GM18520 (cell line): ENCODE measurements around the gene GAS2.

Experiments
- ATAC-seq: cut with Tn5 transposase; IDR thresholded peaks from one replicate; pipeline ENCODE4 v1.9.1; 2021; ENCODE audit not compliant: unreplicated experiment

GAS2 gene

DNA sequence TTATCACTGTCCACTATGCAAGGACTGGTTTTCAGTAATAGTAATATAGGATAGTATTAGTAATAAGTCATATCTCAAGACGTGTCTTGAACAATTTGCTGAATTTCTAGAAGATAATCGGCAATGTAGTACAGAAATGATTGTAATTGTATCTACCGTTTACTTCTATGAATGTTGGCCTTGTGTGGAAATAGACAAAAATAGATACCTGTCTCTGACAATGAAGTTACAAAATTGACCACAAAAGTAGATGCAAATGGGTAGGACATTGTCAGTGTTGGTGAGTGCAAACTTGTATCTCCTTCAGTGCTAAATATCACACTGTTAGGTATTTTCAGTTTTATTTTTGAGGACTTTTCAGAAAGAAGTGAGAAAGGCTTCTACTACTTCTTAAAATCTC, 120.1 kb downstream of the GAS2 start:
- peak; percentile 91 for ATAC-seq

- ATAC-seq = no peak
Observed at GRCh38 chr11:22787055-22787454, 120.6 kb downstream of the GAS2 start.

DNA sequence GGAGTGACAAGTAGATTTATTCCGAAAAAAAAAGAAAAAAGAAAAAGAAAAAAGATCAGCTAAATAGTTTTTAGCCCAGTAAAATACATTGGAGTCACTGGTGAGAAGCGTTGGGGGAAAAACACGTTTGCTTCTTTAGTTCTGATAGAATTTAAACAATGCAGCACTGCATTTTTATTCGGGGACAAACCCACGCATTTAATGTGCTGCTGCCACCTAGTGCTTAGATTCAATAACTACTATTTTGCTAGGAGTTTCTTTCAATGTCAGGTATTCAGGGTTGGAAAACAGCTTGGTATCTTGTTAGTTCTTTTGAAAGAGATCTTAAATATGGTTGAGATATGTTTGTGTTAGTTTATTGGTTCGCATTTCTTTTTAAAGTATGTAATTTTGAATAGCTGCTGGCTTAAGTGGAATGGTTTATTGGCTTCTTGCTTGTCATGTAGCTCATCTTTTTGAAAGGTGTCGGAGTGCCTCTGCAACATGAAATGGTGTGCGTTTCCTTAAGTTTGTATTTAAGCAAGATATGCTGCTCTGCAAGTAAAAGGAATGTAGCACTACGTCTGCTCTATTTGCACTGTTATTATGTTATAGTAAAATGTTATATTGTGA, 121.2 kb downstream of the GAS2 start:
- no peak for ATAC-seq

- ATAC-seq = no peak
Observed at GRCh38 chr11:22792497-22792896, 126.1 kb downstream of the GAS2 start.

- no peak for ATAC-seq
Observed at GRCh38 chr11:22795914-22796313, 129.5 kb downstream of the GAS2 start.

- ATAC-seq = no peak
Observed at GRCh38 chr11:22797047-22797446, 130.6 kb downstream of the GAS2 start.

DNA sequence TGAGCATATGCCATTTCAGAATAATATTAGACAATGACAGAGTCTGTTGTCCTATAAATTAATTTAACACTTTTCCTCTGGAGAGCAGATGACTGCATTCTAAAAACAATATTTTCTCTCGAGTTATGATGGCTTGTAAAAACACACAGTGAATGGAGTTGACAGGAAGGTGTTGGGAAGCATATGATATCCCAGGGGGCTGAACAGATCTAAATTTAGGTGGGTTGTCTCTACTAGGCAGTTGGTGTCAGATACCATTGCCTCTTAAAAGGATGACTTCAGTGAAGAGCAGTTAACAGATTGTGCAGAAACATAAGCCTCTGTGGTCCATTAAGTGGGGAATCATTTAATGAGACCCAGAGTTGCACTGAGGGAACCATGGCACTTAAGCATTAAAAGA, 132.5 kb downstream of the GAS2 start:
- no peak for ATAC-seq

- no peak for ATAC-seq
Observed at GRCh38 chr11:22800482-22800881, 134.1 kb downstream of the GAS2 start.

DNA sequence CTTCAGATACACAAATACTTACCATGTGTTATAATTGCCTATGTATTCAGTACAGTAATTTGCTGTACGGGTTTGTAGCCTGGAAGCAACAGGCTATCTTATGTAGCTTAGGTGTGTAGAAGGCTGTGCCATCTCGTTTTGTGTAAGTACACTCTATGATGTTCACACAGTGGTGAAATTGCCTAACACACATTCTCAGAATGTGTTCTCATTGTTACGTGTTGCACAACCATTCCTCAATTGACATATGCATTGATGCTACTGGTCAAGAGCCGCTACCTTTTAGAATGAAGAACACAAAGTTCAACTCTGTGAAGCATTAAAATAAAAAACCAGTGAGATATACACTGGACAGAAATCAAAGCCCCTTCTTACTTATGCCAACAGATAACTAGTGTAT, 136.4 kb downstream of the GAS2 start:
- ATAC-seq = no peak

GRCh38 chr11:22807391-22807790, 141.0 kb downstream of the GAS2 start:
- no peak for ATAC-seq

- peak; percentile 75 for ATAC-seq
Observed at GRCh38 chr11:22807855-22808570, 141.6 kb downstream of the GAS2 start.

GRCh38 chr11:22808571-22809197, 142.3 kb downstream of the GAS2 start:
- ATAC-seq = peak; percentile 10

GRCh38 chr11:22809893-22810292, 143.5 kb downstream of the GAS2 start:
- ATAC-seq = no peak

DNA sequence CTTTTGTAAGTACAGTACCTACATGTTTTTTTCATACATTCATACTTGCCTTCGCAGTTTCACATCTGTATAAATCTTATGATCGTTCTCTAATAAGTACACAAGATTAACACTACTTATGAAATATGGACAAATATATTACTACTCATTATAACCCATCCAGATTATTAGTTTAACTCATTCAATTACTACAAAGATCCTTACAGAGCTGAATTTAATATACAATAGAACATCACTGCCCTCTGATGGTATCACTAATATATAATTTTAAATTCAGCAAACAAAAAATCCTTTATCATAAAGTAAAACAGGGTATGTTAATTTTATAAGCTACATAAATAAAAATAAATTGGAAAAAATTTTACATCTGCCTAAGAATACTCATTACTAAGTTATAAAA, 155.8 kb downstream of the GAS2 start:
- ATAC-seq = no peak

DNA sequence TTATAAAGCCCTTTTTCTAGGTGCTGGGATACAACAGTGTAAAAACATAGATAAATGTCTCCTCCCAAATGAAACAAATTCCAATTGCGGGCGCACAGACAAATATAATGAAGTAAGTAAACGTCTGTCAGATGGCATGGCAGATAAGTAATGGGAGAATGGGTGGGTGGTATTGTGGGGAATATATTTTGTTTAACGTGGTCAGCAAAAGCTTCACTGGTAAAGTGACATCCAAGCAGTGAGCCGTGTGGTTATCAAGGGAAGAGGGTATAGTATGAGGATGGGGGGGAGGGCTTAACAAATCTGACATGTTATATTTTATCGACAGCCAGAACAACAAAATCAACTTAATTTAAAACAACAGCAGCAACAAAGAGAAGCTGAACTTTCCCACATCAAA, 162.0 kb downstream of the GAS2 start:
- ATAC-seq = no peak

- peak; percentile 87 for ATAC-seq
Observed at GRCh38 chr11:22829231-22830081, 163.0 kb downstream of the GAS2 start, which contains the start of gene SVIP. Gene SVIP (minus strand): TSS chr11:22829801. CDS start chr11:22829748, 53 bp downstream.

- ATAC-seq = no peak
Observed at GRCh38 chr11:22830082-22830414, 163.6 kb downstream of the GAS2 start.

DNA sequence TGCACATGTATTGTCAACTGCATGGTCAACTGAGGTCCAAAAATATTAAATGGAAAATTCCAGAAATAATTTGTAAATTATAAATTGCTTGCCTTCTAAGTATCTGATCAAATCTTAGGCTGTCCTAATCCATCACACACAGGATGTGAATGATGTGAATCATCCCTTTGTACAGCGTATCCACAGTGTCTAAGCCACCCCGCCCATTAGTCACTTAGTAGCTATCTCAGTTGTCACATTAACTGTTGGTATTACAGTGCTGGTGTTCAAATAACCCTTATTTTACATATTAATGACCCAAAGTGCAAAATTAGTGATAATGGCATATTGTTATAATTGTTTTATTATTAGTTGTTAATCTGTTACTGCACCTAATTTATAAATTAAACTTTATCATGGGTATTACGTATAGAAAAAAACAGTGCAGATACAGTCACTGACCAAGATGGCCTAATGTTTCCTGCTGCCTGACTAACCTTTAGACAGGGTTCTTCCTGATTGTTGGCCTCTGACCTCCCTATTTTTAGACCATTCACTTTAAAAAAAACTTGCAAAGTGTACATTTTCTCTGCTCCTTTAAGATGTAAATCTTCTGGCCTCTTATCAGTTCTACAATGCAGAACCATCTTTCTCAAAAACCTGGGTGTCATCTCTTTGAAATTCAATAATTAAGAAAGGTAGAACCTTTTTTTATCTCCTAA, 166.1 kb downstream of the GAS2 start:
- ATAC-seq = no peak

DNA sequence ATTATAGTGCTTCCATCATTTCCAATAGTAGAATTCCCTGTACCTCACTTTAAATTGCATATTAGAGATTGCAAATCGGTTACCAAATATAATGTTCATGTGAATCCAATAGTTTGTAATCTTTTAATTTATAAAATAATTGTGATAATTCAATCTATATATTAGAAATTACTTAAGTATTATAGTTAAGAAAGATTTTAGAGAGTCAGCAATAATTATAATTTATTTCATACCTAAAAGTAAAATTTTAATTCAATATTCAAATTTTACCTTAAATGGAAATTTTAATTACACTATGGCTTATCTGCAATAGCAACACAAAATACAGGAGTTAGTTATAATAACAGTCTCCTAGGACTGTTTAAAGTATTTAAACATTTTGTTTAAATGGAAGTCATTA, 180.3 kb downstream of the GAS2 start:
- ATAC-seq = no peak

- no peak for ATAC-seq
Observed at GRCh38 chr11:22851477-22851876, 185.1 kb downstream of the GAS2 start.

- no peak for ATAC-seq
Observed at GRCh38 chr11:22859756-22860155, 193.3 kb downstream of the GAS2 start.
